HCT116 (cell line): ENCODE measurements around the gene P2RY14. TPM values are rescaled to one million over a fixed set of nuclear protein-coding genes. Genes with fewer than 3 reads are reported as not detected.

ENCODE experiments used
- ATAC-seq: fragments of 200-7000 bp; cut with Tn5 transposase; 2 replicates; pipeline ENCODE4 v1.9.1; 2020; ENCODE audit warnings: mild to moderate bottlenecking, moderate library complexity
- BruUV-seq: library from RNA; stranded (reverse); fragments of 400-500 nt; replicated peaks from 2 replicates; lab custom pipeline; 2021; lab: Mats Ljungman, UMichigan
- CTCF ChIA-PET: fragments of 300-600 bp; sonication (Branson Sonifier 250); formaldehyde crosslinking; loops from one replicate; lab custom pipeline; 2021; ENCODE audit warnings: antibody characterized with exemption; lab: Charles Lee
- POLR2A ChIA-PET: fragments of 300-600, 350-600 bp; sonication (Branson Sonifier 250); formaldehyde crosslinking; loops from one replicate; lab custom pipeline; 2021; ENCODE audit warnings: antibody characterized with exemption; lab: Charles Lee
- RAD21 ChIA-PET, 2 experiments: fragments of 300-600 bp; sonication (Branson Sonifier 250); formaldehyde crosslinking; loops; one replicate each; lab custom pipeline; 2023; ENCODE audit warnings: low total read pairs in 2 of 2; ENCODE audit not compliant: uncharacterized antibody in 2 of 2, unreplicated experiment in 2 of 2, low non-redundant PET in 1 of 2; lab: Charles Lee
- DNase-seq: peaks from one replicate; pipeline ENCODE4 v3.0.0-alpha.2; 2010; ENCODE audit warnings: low read depth, low spot score
- H2AFZ ChIP-seq: fragments of 200-600 bp; shearing (Covaris generic), sonication (generic); 2 replicates; pipeline ENCODE4 v1.6.1; 2017; ENCODE audit warnings: low read depth, mixed run types, mixed read lengths, antibody characterized with exemption, low read length; ENCODE audit not compliant: poor library complexity, severe bottlenecking
- H3K27ac ChIP-seq: 2 replicates; pipeline ENCODE4 v1.5.1; 2012; ENCODE audit warnings: low read depth, low read length
- H3K27me3 ChIP-seq: fragments of 200-600 bp; sonication (generic); 2 replicates; pipeline ENCODE4 v1.6.1; 2016; ENCODE audit warnings: mixed run types, low read length, mixed read lengths; ENCODE audit not compliant: insufficient read depth
- H3K36me3 ChIP-seq, 2 experiments: fragments of 200-500 bp in 1 of 2; fragments of 200-600 bp in 1 of 2; sonication (Bioruptor generic) in 1 of 2; sonication (generic) in 1 of 2; 2 replicates each; pipeline versions ENCODE4 v1.5.1 to v1.6.1; 2014 to 2016; ENCODE audit warnings: low read length in 2 of 2, inconsistent platforms in 1 of 2, mixed read lengths in 1 of 2, mixed run types in 1 of 2; ENCODE audit not compliant: insufficient read depth in 2 of 2, control insufficient read depth in 1 of 2
- H3K4me1 ChIP-seq, 2 experiments: fragments of 200-600 bp in 1 of 2; sonication (generic) in 1 of 2; 2 replicates each; pipeline versions ENCODE4 v1.5.1 to v1.6.1; 2012 to 2017; ENCODE audit warnings: low read length in 2 of 2, inconsistent platforms in 1 of 2, mild to moderate bottlenecking in 1 of 2, mixed read lengths in 1 of 2, mixed run types in 1 of 2, moderate library complexity in 1 of 2; ENCODE audit not compliant: insufficient read depth in 2 of 2, control insufficient read depth in 1 of 2
- H3K4me2 ChIP-seq: fragments of 200-600 bp; sonication (generic); 2 replicates; pipeline ENCODE4 v1.6.1; 2017; ENCODE audit warnings: mixed run types, low read length, mixed read lengths
- H3K4me3 ChIP-seq, 2 experiments: fragments of 200-600 bp in 1 of 2; sonication (generic) in 1 of 2; replicated peaks in 1 of 2; 2 replicates each; pipeline ENCODE4 v1.5.1; 2011 to 2016; ENCODE audit warnings: low read length in 2 of 2, control low read depth in 1 of 2, low read depth in 1 of 2, mild to moderate bottlenecking in 1 of 2, mixed read lengths in 1 of 2, mixed run types in 1 of 2
- H3K79me2 ChIP-seq: fragments of 200-600 bp; sonication (generic); 2 replicates; pipeline ENCODE4 v1.6.1; 2017; ENCODE audit warnings: mild to moderate bottlenecking, mixed run types, low read length, moderate library complexity, mixed read lengths; ENCODE audit not compliant: insufficient read depth
- H3K9ac ChIP-seq: fragments of 200-600 bp; sonication (generic); 2 replicates; pipeline ENCODE4 v1.6.1; 2016; ENCODE audit warnings: low read length, mixed read lengths
- H3K9me2 ChIP-seq: fragments of 200-600 bp; sonication (generic), shearing (Covaris generic); 2 replicates; pipeline ENCODE4 v1.6.1; 2017; ENCODE audit warnings: mixed run types, mild to moderate bottlenecking, moderate library complexity; ENCODE audit not compliant: insufficient read depth
- H3K9me3 ChIP-seq, 2 experiments: fragments of 200-500 bp in 1 of 2; fragments of 200-600 bp in 1 of 2; sonication (Bioruptor generic) in 1 of 2; sonication (generic) in 1 of 2; 2 replicates each; pipeline ENCODE4 v1.6.1; 2014 to 2017; ENCODE audit warnings: low read length in 2 of 2, mixed read lengths in 2 of 2, inconsistent platforms in 1 of 2, low read depth in 1 of 2, mild to moderate bottlenecking in 1 of 2, mixed run types in 1 of 2, moderate library complexity in 1 of 2; ENCODE audit not compliant: control insufficient read depth in 1 of 2, insufficient read depth in 1 of 2
- H4K20me1 ChIP-seq: fragments of 200-600 bp; sonication (generic), shearing (Covaris generic); 2 replicates; pipeline ENCODE4 v1.6.1; 2017; ENCODE audit warnings: mixed run types, mild to moderate bottlenecking, moderate library complexity; ENCODE audit not compliant: insufficient read depth
- CBX3 ChIP-seq: IDR thresholded peaks from 2 replicates; pipeline ENCODE4 v1.6.1; 2012; ENCODE audit warnings: low read depth
- CEBPB ChIP-seq: IDR thresholded peaks from 2 replicates; pipeline ENCODE4 v1.6.1; 2012; ENCODE audit warnings: low read depth
- ELF1 ChIP-seq: IDR thresholded peaks from 2 replicates; pipeline ENCODE4 v1.6.1; 2012; ENCODE audit warnings: low read depth, borderline replicate concordance
- EZH2 ChIP-seq: fragments of 200-600 bp; sonication (generic); IDR thresholded peaks from 2 replicates; pipeline ENCODE4 v1.6.1; 2017; ENCODE audit warnings: antibody characterized with exemption, mixed run types
- EZH2phosphoT487 ChIP-seq: fragments of 200-600 bp; IDR thresholded peaks from 2 replicates; pipeline ENCODE4 v1.6.1; 2018; ENCODE audit warnings: antibody characterized with exemption, borderline replicate concordance
- FOSL1 ChIP-seq: IDR thresholded peaks from 2 replicates; pipeline ENCODE4 v1.6.1; 2012; ENCODE audit warnings: low read depth
- JUND ChIP-seq: IDR thresholded peaks from 2 replicates; pipeline ENCODE4 v1.6.1; 2012
- POLR2A ChIP-seq: IDR thresholded peaks from 2 replicates; pipeline ENCODE4 v1.7.0; 2011; ENCODE audit warnings: borderline replicate concordance; ENCODE audit not compliant: insufficient read depth, insufficient read length; ENCODE audit errors: extremely low read depth
- POLR2AphosphoS5 ChIP-seq: IDR thresholded peaks from 2 replicates; pipeline ENCODE4 v1.6.1; 2011; ENCODE audit warnings: mild to moderate bottlenecking, low read depth, low read length, moderate library complexity
- SP1 ChIP-seq: IDR thresholded peaks from 2 replicates; pipeline ENCODE4 v1.6.1; 2012; ENCODE audit warnings: low read depth
- TCF7L2 ChIP-seq: IDR thresholded peaks from 2 replicates; pipeline ENCODE4 v1.7.0; 2011; ENCODE audit warnings: borderline replicate concordance, inconsistent platforms; ENCODE audit not compliant: insufficient read depth, insufficient read length; ENCODE audit errors: extremely low read depth
- YY1 ChIP-seq: IDR thresholded peaks from 2 replicates; pipeline ENCODE4 v1.6.1; 2011; ENCODE audit warnings: low read length, low read depth, moderate library complexity, mild to moderate bottlenecking; ENCODE audit not compliant: insufficient replicate concordance; ENCODE audit errors: extremely low read depth
- ZFX ChIP-seq: fragments of 450-650 bp; IDR thresholded peaks from 2 replicates; pipeline ENCODE4 v1.6.1; 2017
- ZNF274 ChIP-seq: fragments of 200-500 bp; sonication (Bioruptor generic); IDR thresholded peaks from 2 replicates; pipeline ENCODE4 v1.6.1; 2014; ENCODE audit warnings: mild to moderate bottlenecking, low read depth, low read length, inconsistent platforms
- intact Hi-C: fragments of 100-400 bp; cut with micrococcal nuclease; formaldehyde crosslinking; loops from 2 replicates; pipeline ENCODE4 v1.10.0; 2022
- total RNA-seq: library from RNA; stranded (reverse); gene quantifications from one replicate; pipeline ENCODE4 v1.2.1, GENCODE V29; 2021; ENCODE audit not compliant: unreplicated experiment
- TF ChIP-seq, protein P1 (sequence below): IDR thresholded peaks from 2 replicates; pipeline ENCODE4 v1.6.1; 2011; ENCODE audit warnings: mild to moderate bottlenecking, low read length, moderate library complexity; ENCODE audit not compliant: insufficient replicate concordance; ENCODE audit errors: extremely low read depth
- TF ChIP-seq, protein P2 (sequence below): IDR thresholded peaks from 2 replicates; pipeline ENCODE4 v1.6.1; 2012
- TF ChIP-seq, protein P3 (sequence below), 3 experiments: fragments of 200-600 bp in 1 of 3; sonication (generic) in 1 of 3; IDR thresholded peaks in 2 of 3; conservative IDR thresholded peaks in 1 of 3; 2 replicates each; pipeline ENCODE4 v1.5.1; 2012 to 2017; ENCODE audit warnings: low read depth in 2 of 3, low read length in 2 of 3, antibody characterized with exemption in 1 of 3, borderline replicate concordance in 1 of 3, control low read depth in 1 of 3, mild to moderate bottlenecking in 1 of 3, mixed read lengths in 1 of 3, mixed run types in 1 of 3, moderate library complexity in 1 of 3; ENCODE audit not compliant: insufficient read depth in 1 of 3
- TF ChIP-seq, protein P4 (sequence below): IDR thresholded peaks from 2 replicates; pipeline ENCODE4 v1.6.1; 2012
- TF ChIP-seq, protein P5 (sequence below): IDR thresholded peaks from 2 replicates; pipeline ENCODE4 v1.6.1; 2012; ENCODE audit warnings: low read depth

Gene P2RY14
- total RNA-seq, 1 experiment from 2014 or later, result not detected

DNA sequence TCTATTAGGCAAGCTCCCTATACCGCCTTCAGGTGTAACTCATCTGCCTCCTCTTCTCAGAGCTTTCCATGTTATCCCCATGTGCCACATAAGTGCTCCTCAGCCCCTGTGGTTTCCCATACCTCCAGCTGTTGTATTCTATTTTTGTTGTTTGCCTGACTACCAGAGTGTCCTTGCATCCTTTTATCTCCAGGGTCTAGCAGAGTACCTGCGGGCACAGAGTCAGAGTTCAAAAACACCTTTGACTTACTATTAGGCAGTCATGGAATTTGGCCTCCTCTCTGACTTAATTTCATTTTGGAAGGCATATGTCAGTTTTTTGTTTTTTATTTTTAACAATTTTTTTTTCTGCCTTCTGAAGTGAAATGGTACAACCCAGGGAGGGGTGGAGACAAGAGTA lies 31.2 kb upstream of the P2RY14 start:
- no peaks in the 10 kb centered on the region for H3K9me3 ChIP-seq
- no peaks in the 10 kb centered on the region for H4K20me1 ChIP-seq
- TF ChIP-seq, protein P1, sequence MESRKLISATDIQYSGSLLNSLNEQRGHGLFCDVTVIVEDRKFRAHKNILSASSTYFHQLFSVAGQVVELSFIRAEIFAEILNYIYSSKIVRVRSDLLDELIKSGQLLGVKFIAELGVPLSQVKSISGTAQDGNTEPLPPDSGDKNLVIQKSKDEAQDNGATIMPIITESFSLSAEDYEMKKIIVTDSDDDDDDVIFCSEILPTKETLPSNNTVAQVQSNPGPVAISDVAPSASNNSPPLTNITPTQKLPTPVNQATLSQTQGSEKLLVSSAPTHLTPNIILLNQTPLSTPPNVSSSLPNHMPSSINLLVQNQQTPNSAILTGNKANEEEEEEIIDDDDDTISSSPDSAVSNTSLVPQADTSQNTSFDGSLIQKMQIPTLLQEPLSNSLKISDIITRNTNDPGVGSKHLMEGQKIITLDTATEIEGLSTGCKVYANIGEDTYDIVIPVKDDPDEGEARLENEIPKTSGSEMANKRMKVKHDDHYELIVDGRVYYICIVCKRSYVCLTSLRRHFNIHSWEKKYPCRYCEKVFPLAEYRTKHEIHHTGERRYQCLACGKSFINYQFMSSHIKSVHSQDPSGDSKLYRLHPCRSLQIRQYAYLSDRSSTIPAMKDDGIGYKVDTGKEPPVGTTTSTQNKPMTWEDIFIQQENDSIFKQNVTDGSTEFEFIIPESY, result no peak
- TF ChIP-seq SP1 (no peak), EZH2 (no peak), POLR2AphosphoS5 (no peak), ELF1 (no peak), EZH2phosphoT487 (no peak), ZNF274 (no peak), YY1 (no peak), CEBPB (no peak), POLR2A (no peak), ZFX (no peak), CBX3 (no peak), TCF7L2 (no peak), FOSL1 (no peak), JUND (no peak)
- TF ChIP-seq, protein P2, sequence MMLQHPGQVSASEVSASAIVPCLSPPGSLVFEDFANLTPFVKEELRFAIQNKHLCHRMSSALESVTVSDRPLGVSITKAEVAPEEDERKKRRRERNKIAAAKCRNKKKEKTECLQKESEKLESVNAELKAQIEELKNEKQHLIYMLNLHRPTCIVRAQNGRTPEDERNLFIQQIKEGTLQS, result no peak
- TF ChIP-seq, protein P3, sequence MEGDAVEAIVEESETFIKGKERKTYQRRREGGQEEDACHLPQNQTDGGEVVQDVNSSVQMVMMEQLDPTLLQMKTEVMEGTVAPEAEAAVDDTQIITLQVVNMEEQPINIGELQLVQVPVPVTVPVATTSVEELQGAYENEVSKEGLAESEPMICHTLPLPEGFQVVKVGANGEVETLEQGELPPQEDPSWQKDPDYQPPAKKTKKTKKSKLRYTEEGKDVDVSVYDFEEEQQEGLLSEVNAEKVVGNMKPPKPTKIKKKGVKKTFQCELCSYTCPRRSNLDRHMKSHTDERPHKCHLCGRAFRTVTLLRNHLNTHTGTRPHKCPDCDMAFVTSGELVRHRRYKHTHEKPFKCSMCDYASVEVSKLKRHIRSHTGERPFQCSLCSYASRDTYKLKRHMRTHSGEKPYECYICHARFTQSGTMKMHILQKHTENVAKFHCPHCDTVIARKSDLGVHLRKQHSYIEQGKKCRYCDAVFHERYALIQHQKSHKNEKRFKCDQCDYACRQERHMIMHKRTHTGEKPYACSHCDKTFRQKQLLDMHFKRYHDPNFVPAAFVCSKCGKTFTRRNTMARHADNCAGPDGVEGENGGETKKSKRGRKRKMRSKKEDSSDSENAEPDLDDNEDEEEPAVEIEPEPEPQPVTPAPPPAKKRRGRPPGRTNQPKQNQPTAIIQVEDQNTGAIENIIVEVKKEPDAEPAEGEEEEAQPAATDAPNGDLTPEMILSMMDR (IDR thresholded peaks at IDR 0.05 in 2 of 3, conservative IDR thresholded peaks at IDR 0.05 in 1 of 3; ENCODE audit: borderline replicate concordance in 1 of 3, insufficient read depth in 1 of 3, low read depth in 2 of 3, low read length in 2 of 3), result no peak
- TF ChIP-seq, protein P4, sequence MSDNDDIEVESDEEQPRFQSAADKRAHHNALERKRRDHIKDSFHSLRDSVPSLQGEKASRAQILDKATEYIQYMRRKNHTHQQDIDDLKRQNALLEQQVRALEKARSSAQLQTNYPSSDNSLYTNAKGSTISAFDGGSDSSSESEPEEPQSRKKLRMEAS, result no peak
- TF ChIP-seq, protein P5, sequence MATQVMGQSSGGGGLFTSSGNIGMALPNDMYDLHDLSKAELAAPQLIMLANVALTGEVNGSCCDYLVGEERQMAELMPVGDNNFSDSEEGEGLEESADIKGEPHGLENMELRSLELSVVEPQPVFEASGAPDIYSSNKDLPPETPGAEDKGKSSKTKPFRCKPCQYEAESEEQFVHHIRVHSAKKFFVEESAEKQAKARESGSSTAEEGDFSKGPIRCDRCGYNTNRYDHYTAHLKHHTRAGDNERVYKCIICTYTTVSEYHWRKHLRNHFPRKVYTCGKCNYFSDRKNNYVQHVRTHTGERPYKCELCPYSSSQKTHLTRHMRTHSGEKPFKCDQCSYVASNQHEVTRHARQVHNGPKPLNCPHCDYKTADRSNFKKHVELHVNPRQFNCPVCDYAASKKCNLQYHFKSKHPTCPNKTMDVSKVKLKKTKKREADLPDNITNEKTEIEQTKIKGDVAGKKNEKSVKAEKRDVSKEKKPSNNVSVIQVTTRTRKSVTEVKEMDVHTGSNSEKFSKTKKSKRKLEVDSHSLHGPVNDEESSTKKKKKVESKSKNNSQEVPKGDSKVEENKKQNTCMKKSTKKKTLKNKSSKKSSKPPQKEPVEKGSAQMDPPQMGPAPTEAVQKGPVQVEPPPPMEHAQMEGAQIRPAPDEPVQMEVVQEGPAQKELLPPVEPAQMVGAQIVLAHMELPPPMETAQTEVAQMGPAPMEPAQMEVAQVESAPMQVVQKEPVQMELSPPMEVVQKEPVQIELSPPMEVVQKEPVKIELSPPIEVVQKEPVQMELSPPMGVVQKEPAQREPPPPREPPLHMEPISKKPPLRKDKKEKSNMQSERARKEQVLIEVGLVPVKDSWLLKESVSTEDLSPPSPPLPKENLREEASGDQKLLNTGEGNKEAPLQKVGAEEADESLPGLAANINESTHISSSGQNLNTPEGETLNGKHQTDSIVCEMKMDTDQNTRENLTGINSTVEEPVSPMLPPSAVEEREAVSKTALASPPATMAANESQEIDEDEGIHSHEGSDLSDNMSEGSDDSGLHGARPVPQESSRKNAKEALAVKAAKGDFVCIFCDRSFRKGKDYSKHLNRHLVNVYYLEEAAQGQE, result no peak
- TF ChIP-seq, all 23 proteins: peak for 0
- H3K36me3 ChIP-seq, result no peaks in the 10 kb centered on the region
- peaks cover 16 to 48% of the 10 kb centered on the region in 2 experiments for H3K4me1 ChIP-seq
- no peak overlapping the region for H2AFZ ChIP-seq
- no peak for DNase-seq
- intact Hi-C loops, result no loop called here
- no peaks in the 10 kb centered on the region for H3K79me2 ChIP-seq
- ATAC-seq, result no peak
- BruUV-seq, result no TSS peak
- H3K9me2 ChIP-seq, result no peaks in the 10 kb centered on the region
- RAD21 ChIA-PET, result no interaction called here
- POLR2A ChIA-PET, result no interaction called here
- CTCF ChIA-PET, result no interaction called here
- no peaks in the 10 kb centered on the region for H3K27me3 ChIP-seq
- no peak overlapping the region for H3K4me3 ChIP-seq
- no peak overlapping the region for H3K9ac ChIP-seq
- no peak overlapping the region for H3K4me2 ChIP-seq
- H3K27ac ChIP-seq, result no peak overlapping the region
